ENCODE results near the gene HLA-G. TPM values are rescaled to one million over a fixed set of nuclear protein-coding genes. Genes with fewer than 3 reads are reported as not detected.

Gene HLA-G
- polyA plus RNA-seq, 1 donor (not counting 4 experiments of a cell fraction or from before 2014, with no cell fraction given), result 0.84 TPM

- dilution Hi-C loops (cut with MboI; ENCODE audit: extremely low pct_ligation_motif_present, low sequenced_read_pairs), result no loop called here
- H3K9me3 ChIP-seq (ENCODE audit: control insufficient read depth, low read depth, low read length), result no peaks in the 10 kb centered on the region
- no peaks in the 10 kb centered on the region for H3K79me2 ChIP-seq (ENCODE audit: control insufficient read depth, insufficient read depth, low read length)
- H3K9ac ChIP-seq (ENCODE audit: control insufficient read depth, extremely low read depth, insufficient read depth, low read length), result no peak overlapping the region
- DNase-seq (ENCODE audit: low read depth, low spot score), result no peak
- no peak overlapping the region for H2AFZ ChIP-seq (ENCODE audit: control insufficient read depth, low read length)
- no peaks in the 10 kb centered on the region for H3K9me1 ChIP-seq (ENCODE audit: control insufficient read depth, extremely low read depth, insufficient read depth, low read length)
- FAIRE-seq, result no peak
- no peak overlapping the region for H3K4me2 ChIP-seq (ENCODE audit: control insufficient read depth, extremely low read depth, insufficient read depth, low read depth, low read length)
- no peaks in the 10 kb centered on the region for H3K27me3 ChIP-seq (ENCODE audit: control insufficient read depth, extremely low read depth, insufficient read depth, low read length)
- H4K20me1 ChIP-seq (ENCODE audit: control insufficient read depth, extremely low read depth, insufficient read depth, low read length), result no peaks in the 10 kb centered on the region
- H3K27ac ChIP-seq (ENCODE audit: control insufficient read depth, insufficient read depth, low read length), result no peak overlapping the region
- H3K4me3 ChIP-seq (ENCODE audit: control insufficient read depth in 2 of 3, extremely low read depth in 1 of 3, insufficient read depth in 2 of 3, low read depth in 1 of 3, low read length in 3 of 3), result no peak overlapping the region
- H3K36me3 ChIP-seq (ENCODE audit: control insufficient read depth in 2 of 2, extremely low read depth in 1 of 2, insufficient read depth in 2 of 2, low read length in 2 of 2), result no peaks in the 10 kb centered on the region
- no peak for TF ChIP-seq EZH2 (IDR thresholded peaks at IDR 0.05; ENCODE audit: low read length)
- TF ChIP-seq, protein P1, sequence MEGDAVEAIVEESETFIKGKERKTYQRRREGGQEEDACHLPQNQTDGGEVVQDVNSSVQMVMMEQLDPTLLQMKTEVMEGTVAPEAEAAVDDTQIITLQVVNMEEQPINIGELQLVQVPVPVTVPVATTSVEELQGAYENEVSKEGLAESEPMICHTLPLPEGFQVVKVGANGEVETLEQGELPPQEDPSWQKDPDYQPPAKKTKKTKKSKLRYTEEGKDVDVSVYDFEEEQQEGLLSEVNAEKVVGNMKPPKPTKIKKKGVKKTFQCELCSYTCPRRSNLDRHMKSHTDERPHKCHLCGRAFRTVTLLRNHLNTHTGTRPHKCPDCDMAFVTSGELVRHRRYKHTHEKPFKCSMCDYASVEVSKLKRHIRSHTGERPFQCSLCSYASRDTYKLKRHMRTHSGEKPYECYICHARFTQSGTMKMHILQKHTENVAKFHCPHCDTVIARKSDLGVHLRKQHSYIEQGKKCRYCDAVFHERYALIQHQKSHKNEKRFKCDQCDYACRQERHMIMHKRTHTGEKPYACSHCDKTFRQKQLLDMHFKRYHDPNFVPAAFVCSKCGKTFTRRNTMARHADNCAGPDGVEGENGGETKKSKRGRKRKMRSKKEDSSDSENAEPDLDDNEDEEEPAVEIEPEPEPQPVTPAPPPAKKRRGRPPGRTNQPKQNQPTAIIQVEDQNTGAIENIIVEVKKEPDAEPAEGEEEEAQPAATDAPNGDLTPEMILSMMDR (optimal IDR thresholded peaks at IDR 0.05 in 1 of 3, IDR thresholded peaks at IDR 0.05 in 1 of 3, conservative IDR thresholded peaks at IDR 0.05 in 1 of 3; ENCODE audit: extremely low read depth in 1 of 3, insufficient read depth in 2 of 3, low read length in 3 of 3), result no peak
- peaks cover under 1% of the 10 kb centered on the region for H3K4me1 ChIP-seq (ENCODE audit: control insufficient read depth, extremely low read depth, insufficient read depth, low read length)
These were observed 8.7 kb upstream of the HLA-G start for GRCh38 chr6:29818892-29819291.

DNA sequence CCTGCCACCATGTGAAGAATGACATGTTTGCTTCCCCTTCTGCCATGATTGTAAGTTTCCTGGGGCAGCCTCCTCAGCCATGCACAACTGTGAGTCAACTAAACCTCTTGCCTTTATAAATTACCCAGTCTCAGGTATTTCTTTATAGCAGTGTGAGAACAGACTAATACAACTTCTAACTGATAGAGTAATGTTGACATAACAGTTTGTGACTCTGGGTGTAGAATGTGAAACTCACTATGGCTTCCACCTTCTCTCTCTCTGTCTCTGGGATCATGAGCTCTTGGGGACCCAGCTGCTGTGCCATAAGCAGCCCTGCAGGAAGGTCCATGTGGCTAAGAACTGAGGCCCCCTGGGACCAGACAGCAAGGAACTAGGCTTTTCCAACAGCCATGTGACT, 3.5 kb upstream of the HLA-G start:
- Histone ChIP-seq H3K4me3 (ENCODE audit: control insufficient read depth in 2 of 3, extremely low read depth in 1 of 3, insufficient read depth in 2 of 3, low read depth in 1 of 3, low read length in 3 of 3) (no peak overlapping the region), H2AFZ (ENCODE audit: control insufficient read depth, low read length) (no peak overlapping the region), H3K36me3 (ENCODE audit: control insufficient read depth in 2 of 2, extremely low read depth in 1 of 2, insufficient read depth in 2 of 2, low read length in 2 of 2) (no peaks in the 10 kb centered on the region), H3K9me3 (ENCODE audit: control insufficient read depth, low read depth, low read length) (no peaks in the 10 kb centered on the region), H3K4me1 (ENCODE audit: control insufficient read depth, extremely low read depth, insufficient read depth, low read length) (peaks cover 6% of the 10 kb centered on the region), H4K20me1 (ENCODE audit: control insufficient read depth, extremely low read depth, insufficient read depth, low read length) (no peaks in the 10 kb centered on the region), H3K27ac (ENCODE audit: control insufficient read depth, insufficient read depth, low read length) (no peak overlapping the region), H3K79me2 (ENCODE audit: control insufficient read depth, insufficient read depth, low read length) (no peaks in the 10 kb centered on the region), H3K27me3 (ENCODE audit: control insufficient read depth, extremely low read depth, insufficient read depth, low read length) (peaks cover 8% of the 10 kb centered on the region), H3K9ac (ENCODE audit: control insufficient read depth, extremely low read depth, insufficient read depth, low read length) (no peak overlapping the region), H3K4me2 (ENCODE audit: control insufficient read depth, extremely low read depth, insufficient read depth, low read depth, low read length) (no peak overlapping the region), H3K9me1 (ENCODE audit: control insufficient read depth, extremely low read depth, insufficient read depth, low read length) (no peaks in the 10 kb centered on the region)
- DNase-seq (ENCODE audit: low read depth, low spot score), result no peak
- no peak for FAIRE-seq
- TF ChIP-seq EZH2 (IDR thresholded peaks at IDR 0.05; ENCODE audit: low read length), result no peak
- TF ChIP-seq, protein P1 (optimal IDR thresholded peaks at IDR 0.05 in 1 of 3, IDR thresholded peaks at IDR 0.05 in 1 of 3, conservative IDR thresholded peaks at IDR 0.05 in 1 of 3; ENCODE audit: extremely low read depth in 1 of 3, insufficient read depth in 2 of 3, low read length in 3 of 3), result no peak
- dilution Hi-C loops (cut with MboI; ENCODE audit: extremely low pct_ligation_motif_present, low sequenced_read_pairs), result no loop called here
